ENCODE results near the gene IL1RL1. TPM values are rescaled to one million over a fixed set of nuclear protein-coding genes. Genes with fewer than 3 reads are reported as not detected.

Gene IL1RL1
- polyA plus RNA-seq, 1 donor from 2014 or later = not detected

- Histone ChIP-seq H4K20me1 (ENCODE audit: insufficient read depth) (no peaks in the 10 kb centered on the region), H3K9me3 (ENCODE audit: low read length) (peaks cover 5% of the 10 kb centered on the region), H3K36me3 (ENCODE audit: insufficient read depth, low read length) (no peaks in the 10 kb centered on the region), H3K27ac (ENCODE audit: low read length) (no peak overlapping the region), H3K79me2 (replicated peaks; ENCODE audit: insufficient read depth, low read length) (no peaks in the 10 kb centered on the region), H3K27me3 (ENCODE audit: insufficient read depth, low read depth, low read length) (no peaks in the 10 kb centered on the region), H3K4me3 (ENCODE audit: low read length) (no peak overlapping the region), H3F3A (ENCODE audit: insufficient read depth, low read length, poor library complexity, severe bottlenecking) (no peaks in the 10 kb centered on the region), H3K9ac (ENCODE audit: low read length) (no peak overlapping the region), H2AFZ (ENCODE audit: low read depth, low read length) (no peak overlapping the region), H3K4me2 (ENCODE audit: low read length) (no peak overlapping the region), H3K9me2 (ENCODE audit: insufficient read depth, low read length) (no peaks in the 10 kb centered on the region)
- TF ChIP-seq EZH2 (IDR thresholded peaks at IDR 0.05; ENCODE audit: borderline replicate concordance, insufficient read depth, low read length, poor library complexity, severe bottlenecking) = no peak
- TF ChIP-seq EP300 (conservative IDR thresholded peaks at IDR 0.05; ENCODE audit: poor library complexity, severe bottlenecking) = no peak
- no peak for TF ChIP-seq CTCF (IDR thresholded peaks at IDR 0.05; ENCODE audit: poor library complexity, severe bottlenecking)
- TF ChIP-seq POLR2AphosphoS5 (IDR thresholded peaks at IDR 0.05) = no peak
- no peak for TF ChIP-seq MXI1 (conservative IDR thresholded peaks at IDR 0.05; ENCODE audit: poor library complexity, severe bottlenecking)
- no peak for TF ChIP-seq REST (IDR thresholded peaks at IDR 0.05; ENCODE audit: borderline replicate concordance)
- TF ChIP-seq SMC3 (conservative IDR thresholded peaks at IDR 0.05; ENCODE audit: poor library complexity) = no peak
- no peak for TF ChIP-seq RAD21 (conservative IDR thresholded peaks at IDR 0.05)
- TF ChIP-seq TAF1 (IDR thresholded peaks at IDR 0.05; ENCODE audit: low read depth) = no peak
Observed at GRCh38 chr2:102383722-102384121, 72.4 kb downstream of the IL1RL1 start.

- no peak for TF ChIP-seq RAD21 (conservative IDR thresholded peaks at IDR 0.05)
- TF ChIP-seq CTCF (IDR thresholded peaks at IDR 0.05; ENCODE audit: poor library complexity, severe bottlenecking) = no peak
- no peak for TF ChIP-seq EP300 (conservative IDR thresholded peaks at IDR 0.05; ENCODE audit: poor library complexity, severe bottlenecking)
- TF ChIP-seq SMC3 (conservative IDR thresholded peaks at IDR 0.05; ENCODE audit: poor library complexity) = no peak
- TF ChIP-seq POLR2AphosphoS5 (IDR thresholded peaks at IDR 0.05) = no peak
- TF ChIP-seq MXI1 (conservative IDR thresholded peaks at IDR 0.05; ENCODE audit: poor library complexity, severe bottlenecking) = no peak
- TF ChIP-seq EZH2 (IDR thresholded peaks at IDR 0.05; ENCODE audit: borderline replicate concordance, insufficient read depth, low read length, poor library complexity, severe bottlenecking) = no peak
- no peak for TF ChIP-seq REST (IDR thresholded peaks at IDR 0.05; ENCODE audit: borderline replicate concordance)
- TF ChIP-seq TAF1 (IDR thresholded peaks at IDR 0.05; ENCODE audit: low read depth) = no peak
- no peaks in the 10 kb centered on the region for H4K20me1 ChIP-seq (ENCODE audit: insufficient read depth)
- H3K9ac ChIP-seq (ENCODE audit: low read length) = no peak overlapping the region
- no peaks in the 10 kb centered on the region for H3K27me3 ChIP-seq (ENCODE audit: insufficient read depth, low read depth, low read length)
- peaks cover 5% of the 10 kb centered on the region for H3K9me3 ChIP-seq (ENCODE audit: low read length)
- H3K9me2 ChIP-seq (ENCODE audit: insufficient read depth, low read length) = no peaks in the 10 kb centered on the region
- no peak overlapping the region for H2AFZ ChIP-seq (ENCODE audit: low read depth, low read length)
- no peak overlapping the region for H3K4me3 ChIP-seq (ENCODE audit: low read length)
- H3K79me2 ChIP-seq (replicated peaks; ENCODE audit: insufficient read depth, low read length) = no peaks in the 10 kb centered on the region
- no peaks in the 10 kb centered on the region for H3F3A ChIP-seq (ENCODE audit: insufficient read depth, low read length, poor library complexity, severe bottlenecking)
- H3K36me3 ChIP-seq (ENCODE audit: insufficient read depth, low read length) = no peaks in the 10 kb centered on the region
- H3K27ac ChIP-seq (ENCODE audit: low read length) = no peak overlapping the region
- no peak overlapping the region for H3K4me2 ChIP-seq (ENCODE audit: low read length)
Observed at GRCh38 chr2:102385522-102385921, 74.2 kb downstream of the IL1RL1 start.
